NOMO-1 treated with DMSO at 0.1 percent for 48 hours (cell line): ENCODE data around the gene MAML2.

Experiments used
- DNase-seq: peaks from one replicate; lab custom pipeline; 2025; ENCODE audit not compliant: unreplicated experiment; lab: John Stamatoyannopoulos, UW

The MAML2 gene

DNA sequence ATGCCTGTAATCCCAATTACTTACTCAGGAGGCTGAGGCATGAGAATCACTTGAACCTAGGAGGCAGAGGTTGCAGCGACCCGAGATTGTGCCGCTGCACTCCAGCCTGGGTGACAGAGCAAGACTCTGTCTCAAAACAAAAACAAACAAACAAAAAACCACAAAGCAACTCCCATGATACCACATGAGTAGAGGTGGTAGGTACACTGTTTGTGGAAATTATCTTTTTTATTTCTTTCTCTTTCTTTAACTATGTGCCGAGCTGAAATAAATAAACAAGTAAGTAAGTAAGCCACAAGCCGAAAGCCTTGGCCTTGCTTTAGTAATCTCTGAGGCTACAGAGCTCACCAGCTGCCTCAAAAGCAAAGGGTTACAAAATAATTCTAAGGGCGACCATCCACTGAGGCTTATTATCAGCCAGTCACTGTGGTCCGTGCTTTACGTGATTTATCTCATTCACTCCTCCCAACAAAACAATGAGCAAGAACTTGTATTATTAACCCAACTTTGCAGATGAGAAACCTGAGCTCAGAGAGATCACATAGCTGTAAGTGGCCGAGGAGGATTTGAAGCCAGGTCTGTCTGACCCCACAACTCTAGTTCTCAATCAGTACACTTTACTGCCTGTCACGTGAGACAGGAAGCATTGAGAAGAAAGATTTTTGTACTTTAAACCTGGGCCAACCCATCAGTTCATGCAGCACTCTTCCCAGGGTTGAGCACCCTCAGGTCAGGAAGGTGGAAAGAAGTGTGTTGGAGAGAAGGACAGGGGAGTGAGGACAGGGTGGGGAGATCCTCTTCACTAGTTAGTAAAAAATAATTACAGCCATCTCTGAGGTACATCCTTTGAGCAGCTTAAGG lies 349.3 kb downstream of the MAML2 start:
- DNase-seq: no peak

DNA sequence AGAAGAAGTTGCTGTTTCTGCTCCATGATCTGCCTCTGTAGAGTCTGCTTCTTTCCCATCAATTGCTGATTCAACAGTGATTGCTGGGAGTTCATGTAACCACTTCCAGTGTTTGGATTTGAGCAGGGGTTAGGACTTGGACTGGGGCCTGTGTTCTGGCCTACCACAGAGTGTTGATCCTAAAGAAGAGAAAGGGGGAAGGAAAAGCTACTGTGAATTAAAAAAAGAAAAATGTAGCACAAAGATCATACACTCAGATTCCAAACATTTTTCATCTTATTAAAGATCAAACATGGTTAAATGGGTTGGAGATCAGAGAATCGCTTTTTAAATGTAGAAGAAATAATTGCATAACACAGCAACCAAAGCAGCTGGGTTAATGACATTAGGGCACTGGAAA lies 351.4 kb downstream of the MAML2 start:
- DNase-seq: no peak

DNA sequence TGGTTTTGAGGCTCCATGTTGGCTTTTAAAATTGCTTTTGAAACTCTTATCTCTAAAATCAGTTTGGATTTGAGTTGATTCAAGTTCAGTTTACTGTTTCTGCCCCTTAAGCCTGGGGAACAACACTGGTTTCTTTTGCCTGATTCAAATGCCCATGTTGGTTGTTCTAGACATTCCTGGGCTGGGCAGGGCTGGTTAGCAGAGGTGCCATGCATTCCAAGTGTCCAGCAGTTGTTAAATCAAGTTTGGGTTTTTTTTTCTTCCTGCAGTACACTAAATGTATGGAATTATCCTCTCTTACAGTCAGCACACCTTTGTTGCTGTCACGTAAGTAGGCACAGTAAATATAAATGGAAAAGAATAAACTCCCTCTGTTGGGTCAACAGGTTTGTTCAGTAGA lies 351.9 kb downstream of the MAML2 start:
- DNase-seq: no peak

DNA sequence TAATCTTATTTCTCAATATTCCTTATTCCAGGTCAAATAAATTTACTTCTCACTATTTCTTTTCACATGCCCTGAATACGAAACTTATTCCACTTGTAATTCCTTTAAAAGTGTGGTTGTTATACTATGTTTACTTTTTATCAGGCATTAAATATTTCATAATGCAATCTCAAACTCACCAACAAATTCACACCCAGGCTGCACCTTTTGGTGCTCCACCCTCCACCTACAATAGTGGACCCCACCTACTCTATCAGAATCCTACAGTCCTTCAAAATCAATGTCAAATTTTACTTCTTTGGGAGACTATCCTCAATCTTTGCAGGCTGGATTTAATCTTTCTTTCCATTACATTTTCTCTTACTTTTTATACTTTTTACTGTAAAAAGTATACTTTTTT lies 353.2 kb downstream of the MAML2 start:
- no peak for DNase-seq

DNA sequence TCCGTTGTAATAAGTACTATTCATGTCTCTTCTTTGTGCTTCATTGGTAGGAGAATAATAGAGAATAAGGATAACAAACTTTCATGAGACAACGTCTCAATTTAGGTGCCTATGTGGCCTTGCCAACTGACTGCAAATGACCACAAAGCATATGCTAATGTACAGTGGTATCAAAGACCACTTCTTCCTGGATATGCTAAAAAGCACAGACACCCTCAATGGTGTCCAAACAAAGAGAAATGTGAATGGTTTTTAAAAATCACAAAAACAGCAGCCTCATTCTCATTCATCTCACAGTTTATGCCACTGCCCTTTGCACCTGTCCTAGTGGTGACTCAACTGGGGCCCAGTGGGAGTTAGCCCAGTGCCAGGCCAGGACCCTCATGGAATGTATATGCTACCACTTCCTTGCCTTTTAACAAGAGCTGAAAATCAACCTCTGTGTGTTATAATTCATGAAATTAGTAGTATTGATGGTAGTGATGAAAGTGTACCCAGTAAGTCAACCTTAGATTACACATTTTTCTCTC lies 353.9 kb downstream of the MAML2 start:
- DNase-seq: no peak

DNA sequence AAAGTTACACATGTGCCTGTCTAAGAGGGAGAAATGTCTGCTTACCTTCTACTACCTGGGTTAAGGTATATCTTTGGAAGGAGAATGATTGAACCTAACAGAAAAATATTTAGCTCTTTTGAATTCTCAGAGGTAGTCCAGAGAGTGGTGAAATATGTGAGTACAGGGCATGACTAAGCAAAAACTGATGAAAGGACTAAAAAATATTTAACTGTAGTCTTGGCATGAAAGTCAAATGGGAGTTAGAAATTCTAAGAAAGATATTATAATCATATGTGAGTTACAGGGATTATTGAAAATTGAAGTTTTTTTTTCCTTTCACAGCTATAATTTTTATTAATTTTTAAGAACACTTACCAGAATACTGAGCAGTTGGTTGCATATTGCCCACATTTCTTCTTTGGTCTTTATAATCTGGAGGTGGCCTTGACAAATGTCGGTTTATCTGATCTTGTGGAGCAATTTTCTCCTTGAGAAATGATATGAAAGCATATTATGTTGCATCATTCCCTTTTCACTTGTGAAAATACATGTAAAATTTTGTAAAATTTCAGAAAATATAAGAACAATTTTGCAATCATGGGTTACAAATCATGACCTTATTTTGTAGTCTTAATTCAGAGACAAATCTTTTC lies 357.7 kb downstream of the MAML2 start:
- DNase-seq: no peak

DNA sequence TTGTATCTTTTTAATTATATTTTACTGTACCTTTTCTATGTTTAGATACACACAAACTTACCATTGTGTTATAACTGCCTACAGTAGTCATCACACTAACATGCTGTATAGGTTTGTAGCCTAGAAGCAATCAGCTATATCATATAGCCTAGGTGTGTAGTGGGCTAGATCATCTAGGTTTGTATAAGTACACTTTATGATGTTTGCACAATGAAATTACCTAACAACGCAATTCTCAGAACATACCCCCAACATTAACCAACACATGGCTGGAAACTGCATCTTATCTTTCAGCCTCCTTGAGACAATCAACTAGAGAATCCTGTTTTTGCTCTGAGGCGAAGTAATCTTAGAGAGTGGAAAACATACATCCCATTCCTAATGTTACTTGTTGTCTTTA lies 358.9 kb downstream of the MAML2 start:
- DNase-seq: no peak

DNA sequence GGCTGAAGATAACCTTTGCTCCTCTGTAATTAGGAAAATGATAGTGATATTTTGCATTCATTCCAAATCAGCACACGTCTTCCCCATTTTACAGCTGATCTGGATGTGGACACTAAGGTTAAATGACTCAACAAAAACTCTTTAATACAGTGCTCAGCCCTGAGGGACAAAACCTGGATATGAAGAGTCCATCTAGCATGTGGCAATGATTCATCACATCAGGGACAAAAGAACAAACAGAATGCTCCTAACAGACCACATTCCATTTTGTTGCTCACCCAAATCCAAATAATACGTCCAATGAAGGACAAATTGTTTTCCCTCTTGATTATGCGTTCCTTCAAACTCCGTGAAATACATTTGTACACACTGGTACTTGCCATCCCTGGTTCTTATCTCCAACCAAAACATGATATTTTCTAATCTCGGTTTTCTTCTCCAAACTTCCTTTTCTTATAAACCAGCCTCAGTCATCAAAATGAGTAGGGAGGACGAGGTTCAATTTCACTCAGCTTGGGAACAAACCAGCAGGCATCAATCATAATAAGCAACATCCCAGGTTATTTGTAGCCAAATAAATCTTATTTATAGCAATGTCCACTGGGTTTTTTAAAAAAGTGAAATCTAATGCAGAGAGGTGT lies 365.3 kb downstream of the MAML2 start:
- no peak for DNase-seq

DNA sequence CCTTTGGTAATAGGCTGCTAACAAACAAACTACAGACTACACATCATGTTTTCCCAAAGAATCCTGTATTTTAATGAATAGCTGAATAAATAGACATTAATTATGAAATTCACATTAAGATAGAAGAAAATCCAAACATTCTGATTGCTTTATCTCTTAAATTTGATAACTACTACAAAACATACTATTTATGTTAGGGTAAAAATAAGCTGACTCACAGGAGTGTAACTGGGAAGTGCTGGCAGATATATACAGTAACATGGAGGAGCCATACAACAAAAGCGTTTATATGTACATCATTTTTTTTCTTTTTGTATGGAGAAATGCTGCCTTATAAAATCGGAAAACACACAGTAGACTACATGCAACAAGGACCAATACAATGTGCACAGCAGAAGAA lies 366.4 kb downstream of the MAML2 start:
- no peak for DNase-seq

DNA sequence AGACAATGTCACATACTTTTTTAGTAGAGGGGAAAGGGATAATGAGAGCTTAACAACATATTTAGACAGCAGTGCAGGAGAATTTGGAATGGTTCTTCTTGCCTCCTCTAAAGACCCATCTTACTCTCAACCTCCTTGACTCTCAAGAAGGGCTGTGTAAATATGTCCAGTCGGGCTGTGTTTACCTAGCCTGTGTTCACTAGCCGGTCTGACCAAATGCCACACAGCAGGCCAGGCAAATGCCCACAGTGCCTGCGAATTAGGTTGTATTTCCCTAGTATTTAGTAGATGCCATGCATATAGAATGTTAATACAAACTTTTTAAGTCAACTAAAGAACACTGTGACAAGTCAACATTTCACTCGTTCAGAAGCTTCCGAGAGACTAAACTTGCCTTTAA lies 367.7 kb downstream of the MAML2 start:
- no peak for DNase-seq

DNA sequence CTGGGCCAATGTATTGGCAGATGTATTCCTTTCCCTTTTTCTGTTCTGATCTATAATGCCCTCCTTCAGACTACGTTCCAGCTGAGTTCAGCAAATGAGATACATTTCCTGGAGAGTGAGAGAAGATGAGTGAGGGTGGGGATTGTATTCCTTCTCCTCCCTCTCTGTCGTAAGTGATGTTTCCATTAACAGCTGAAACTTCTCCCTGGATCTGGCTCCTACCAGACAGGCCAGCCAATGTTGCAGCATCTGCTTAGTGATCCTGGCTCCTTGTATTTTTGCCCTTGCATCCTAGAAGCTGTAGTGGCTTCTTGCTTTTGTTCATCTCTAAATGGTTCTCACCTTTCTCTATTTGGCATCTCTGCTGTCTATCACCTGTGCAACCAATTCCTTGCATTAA lies 370.9 kb downstream of the MAML2 start:
- no peak for DNase-seq

DNA sequence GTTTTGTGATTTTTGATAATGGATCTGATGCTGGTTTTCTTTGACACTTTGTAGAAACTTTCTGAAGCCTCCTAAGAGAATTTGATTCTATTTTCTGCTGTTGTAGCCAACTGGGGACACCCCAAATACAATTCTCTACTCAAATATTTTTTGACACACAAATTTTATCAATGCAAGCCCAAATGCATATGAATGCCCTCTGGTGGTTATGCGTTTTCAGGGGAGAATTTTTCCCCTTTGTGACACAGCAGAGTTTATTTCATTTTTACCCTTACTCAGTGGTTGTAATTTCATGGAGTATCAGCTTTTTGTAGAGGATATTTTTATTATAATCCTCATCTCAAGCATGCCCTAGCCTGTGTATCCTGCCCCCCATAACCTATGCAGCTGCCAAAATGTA lies 374.4 kb downstream of the MAML2 start:
- no peak for DNase-seq

DNA sequence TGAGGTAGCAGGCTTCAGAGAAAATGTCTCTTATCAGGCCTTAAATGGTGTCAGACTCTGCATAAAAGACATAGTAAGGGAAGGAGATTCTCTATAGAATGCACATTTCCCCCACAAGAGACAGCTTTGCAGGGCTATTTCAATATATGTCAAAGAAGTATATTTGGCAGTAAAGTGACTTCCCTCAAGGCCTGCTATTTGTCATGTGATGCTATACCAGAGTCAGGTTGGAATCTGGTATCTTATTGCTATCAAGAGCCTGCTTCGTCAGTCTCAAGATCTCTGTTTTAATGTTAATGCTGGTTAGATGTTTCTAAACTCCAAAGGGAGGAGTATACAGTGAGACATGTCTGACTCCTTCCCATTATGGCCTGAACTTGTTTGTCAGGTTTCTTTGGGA lies 378.7 kb downstream of the MAML2 start:
- no peak for DNase-seq

DNA sequence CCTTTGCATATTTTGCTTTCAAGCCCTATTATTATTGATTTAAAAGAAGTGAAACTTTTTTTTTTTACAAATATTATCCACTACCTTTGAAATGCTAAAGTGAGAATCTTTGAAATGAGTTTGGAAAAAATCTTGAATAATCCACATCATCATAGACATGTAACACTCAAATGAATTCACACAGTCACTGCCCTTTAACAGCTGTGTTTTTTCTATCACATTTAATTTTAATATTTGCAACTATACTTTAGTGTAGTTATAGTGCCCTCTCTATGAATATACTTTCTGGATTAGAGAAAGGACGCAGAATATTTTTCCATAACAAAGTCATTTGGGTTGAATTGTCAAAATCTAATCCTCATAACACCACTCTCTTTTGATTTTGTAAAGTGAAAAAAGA lies 381.2 kb downstream of the MAML2 start:
- no peak for DNase-seq

DNA sequence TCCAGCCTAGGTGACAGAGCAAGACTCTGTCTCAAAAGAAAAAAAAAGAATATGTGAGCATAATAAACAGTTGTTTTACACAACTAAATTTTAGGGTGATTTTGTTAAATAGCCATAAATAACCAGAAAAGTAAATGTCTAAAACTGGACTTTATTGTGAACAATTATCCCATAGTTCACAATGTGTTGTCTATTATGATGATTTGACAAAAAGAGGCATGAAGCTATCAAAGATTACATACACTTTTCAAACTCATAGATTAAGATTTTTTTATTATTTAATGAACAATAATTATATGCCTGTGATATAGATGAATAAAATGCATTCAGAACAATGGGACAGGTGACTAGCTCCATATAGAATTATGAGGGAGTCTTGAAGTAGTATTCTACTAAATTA lies 392.1 kb downstream of the MAML2 start:
- DNase-seq: no peak

DNA sequence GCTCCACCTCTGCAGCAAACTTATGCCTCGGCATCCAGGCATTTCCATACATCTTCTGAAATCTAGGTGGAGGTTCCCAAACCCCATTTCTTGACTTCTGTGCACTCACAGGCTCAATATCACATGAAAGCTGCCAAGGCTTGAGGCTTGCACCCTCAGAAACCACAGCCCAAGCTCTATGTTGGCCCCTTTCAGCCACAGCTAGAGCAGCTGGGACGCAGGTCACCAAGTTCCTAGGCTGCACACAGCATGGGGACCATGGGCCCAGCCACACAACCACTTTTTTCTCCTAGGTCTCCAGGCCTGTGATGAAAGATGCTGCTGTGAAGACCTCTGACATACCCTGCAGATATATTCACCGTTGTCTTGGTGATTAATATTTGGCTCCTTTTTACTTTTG lies 394.4 kb downstream of the MAML2 start:
- DNase-seq: no peak

DNA sequence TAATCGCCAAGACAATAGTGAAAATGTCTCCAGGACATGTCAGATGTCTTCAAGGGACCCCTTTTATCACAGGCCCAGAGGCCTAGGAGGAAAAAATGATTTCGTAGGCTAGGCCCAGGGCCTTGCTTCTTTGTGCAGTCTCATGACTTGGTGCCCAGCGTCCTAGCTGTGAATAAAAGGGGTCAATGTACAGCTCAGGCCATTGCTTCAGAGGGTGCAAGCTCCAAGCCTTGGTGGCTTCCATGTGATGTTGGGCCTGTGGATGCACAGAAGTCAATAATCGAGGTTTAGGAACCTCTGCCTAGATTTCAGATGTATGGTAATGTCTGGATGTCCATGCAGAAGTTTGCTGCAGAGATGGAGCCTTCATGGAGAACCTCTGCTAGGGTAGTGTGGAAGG lies 398.4 kb downstream of the MAML2 start:
- DNase-seq: no peak

DNA sequence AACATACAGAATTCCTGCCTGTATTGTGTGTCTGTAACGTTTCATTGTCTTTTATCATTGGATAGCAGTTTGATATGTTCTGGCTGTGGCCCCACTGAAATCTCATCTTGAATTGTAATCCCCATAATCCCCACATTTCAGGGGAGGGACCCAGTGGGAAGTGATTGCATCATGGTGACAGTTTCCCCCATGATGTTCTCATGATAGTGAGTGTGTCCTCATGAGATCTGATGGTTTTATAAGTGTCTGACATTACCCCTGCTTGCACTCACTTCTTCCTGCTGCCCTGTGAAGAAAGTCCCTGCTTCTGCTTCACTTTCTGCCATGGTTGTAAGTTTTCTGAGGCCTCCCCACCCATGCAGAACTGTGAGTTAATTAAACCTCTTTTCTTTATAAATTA lies 399.4 kb downstream of the MAML2 start:
- DNase-seq: no peak

DNA sequence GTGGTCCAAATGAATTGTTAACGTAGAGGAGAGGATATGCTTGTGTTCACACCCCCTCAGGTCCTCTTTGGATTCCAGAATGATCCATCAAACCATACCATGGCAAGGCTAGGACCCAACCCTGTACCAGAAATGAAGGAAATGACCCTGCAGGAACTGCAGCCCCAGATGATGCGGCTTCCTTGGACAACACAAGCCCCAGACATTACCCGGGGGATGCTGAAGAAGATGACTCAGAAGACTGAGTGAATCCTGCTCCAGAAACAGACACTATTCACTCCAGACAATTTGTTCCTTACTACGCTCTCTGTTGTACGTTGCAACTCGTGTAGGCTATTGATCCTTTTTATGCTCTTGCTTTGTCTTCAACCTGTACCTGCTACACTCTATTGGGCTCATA lies 403.9 kb downstream of the MAML2 start:
- no peak for DNase-seq

DNA sequence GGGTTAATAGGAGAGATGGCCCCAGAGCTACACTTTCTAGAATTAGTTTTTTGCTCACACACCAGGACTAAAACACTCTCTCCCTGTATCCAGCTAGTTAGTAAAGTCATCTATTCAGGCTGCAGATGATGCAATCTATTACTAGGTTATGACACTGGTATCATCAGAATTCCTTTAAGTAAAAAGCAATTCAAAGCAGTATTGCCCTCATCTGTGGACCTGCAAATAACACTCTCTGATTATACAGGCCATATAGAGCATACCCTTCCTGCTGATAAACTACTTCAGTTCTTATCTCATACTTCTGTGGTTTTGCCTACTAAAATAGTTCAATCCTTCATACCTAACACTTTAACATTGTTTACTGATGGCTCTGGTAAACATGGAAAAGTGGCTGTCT lies 405.6 kb downstream of the MAML2 start:
- no peak for DNase-seq

DNA sequence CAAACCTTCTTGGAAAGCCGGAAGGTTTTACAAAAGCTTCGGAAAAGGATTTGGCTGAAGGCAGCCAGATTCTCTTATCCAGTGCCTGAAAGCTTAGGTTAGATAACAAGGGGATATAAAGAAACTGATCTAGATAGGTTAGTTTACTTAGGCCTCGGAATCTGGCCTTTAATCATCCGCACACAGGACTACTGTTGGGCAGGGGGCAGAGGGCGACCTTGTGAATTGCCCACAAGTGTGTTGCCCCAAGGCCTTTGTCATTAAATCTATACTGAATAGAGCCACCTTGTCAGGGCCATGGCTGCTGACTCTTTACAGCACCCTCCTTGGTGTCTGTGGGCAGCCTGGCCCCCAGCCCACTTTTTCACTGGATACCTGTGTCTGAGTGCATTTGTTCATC lies 409.4 kb downstream of the MAML2 start:
- no peak for DNase-seq

DNA sequence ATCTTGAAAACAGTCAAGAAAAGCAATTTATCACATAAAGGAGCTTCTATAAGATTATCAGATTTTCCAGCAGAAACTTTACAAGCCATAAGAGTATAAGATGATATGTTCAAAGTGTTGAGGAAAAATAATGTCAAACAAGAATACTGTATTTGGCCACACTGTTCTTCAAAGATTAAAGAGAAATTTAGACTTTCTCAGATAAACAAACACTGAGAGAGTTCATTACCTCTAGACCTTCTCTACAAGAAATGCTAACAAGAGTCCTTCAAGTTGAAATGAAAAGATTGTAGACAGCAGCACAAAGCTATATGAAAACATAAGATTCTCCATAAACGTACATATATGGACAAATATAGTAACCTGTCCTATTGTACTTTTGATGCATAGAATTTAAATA lies 411.1 kb downstream of the MAML2 start:
- DNase-seq: no peak
